Esophagus muscularis mucosa (tissue), 3 donors: ENCODE results near the gene GRAMD2B.

Source experiments
- POLR2A ChIP-seq: fragments of 450-650 bp; IDR thresholded peaks from one replicate; pipeline ENCODE4 v1.6.1; 2017; ENCODE audit warnings: antibody characterized with exemption, moderate library complexity, mild to moderate bottlenecking, low read depth
- TF ChIP-seq, protein P1 (sequence below), 3 experiments: fragments of 200-600 bp in 2 of 3; fragments of 450-650 bp in 1 of 3; sonication (generic) in 2 of 3; IDR thresholded peaks; one replicate each; pipeline ENCODE4 v1.5.1; 2017 to 2019; ENCODE audit warnings: antibody characterized with exemption in 3 of 3, mild to moderate bottlenecking in 2 of 3, moderate library complexity in 1 of 3

DNA sequence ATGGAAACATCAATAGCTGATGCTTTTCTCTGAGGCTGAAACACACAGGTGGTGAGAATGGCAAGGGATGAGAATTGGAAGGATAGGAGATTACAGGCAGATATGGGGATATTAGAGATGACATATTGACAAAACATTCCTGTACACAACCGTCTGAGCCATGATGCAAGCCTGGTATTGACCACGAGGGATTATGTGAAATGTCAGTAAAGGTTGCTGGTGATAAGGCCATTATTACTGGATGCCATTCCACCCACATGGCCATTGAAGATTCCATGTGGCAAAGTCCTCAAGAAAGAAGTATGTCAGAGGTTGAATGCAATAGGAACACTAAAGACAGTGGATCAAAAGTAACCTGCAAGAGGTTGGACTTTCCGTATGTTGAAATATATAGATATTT lies 15.7 kb downstream of the GRAMD2B start:
- TF ChIP-seq, protein P1, sequence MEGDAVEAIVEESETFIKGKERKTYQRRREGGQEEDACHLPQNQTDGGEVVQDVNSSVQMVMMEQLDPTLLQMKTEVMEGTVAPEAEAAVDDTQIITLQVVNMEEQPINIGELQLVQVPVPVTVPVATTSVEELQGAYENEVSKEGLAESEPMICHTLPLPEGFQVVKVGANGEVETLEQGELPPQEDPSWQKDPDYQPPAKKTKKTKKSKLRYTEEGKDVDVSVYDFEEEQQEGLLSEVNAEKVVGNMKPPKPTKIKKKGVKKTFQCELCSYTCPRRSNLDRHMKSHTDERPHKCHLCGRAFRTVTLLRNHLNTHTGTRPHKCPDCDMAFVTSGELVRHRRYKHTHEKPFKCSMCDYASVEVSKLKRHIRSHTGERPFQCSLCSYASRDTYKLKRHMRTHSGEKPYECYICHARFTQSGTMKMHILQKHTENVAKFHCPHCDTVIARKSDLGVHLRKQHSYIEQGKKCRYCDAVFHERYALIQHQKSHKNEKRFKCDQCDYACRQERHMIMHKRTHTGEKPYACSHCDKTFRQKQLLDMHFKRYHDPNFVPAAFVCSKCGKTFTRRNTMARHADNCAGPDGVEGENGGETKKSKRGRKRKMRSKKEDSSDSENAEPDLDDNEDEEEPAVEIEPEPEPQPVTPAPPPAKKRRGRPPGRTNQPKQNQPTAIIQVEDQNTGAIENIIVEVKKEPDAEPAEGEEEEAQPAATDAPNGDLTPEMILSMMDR (IDR thresholded peaks at IDR 0.05): no peak
- TF ChIP-seq POLR2A: no peak
